Lung (tissue), 12 donors: ENCODE data around the gene DIP2C. TPM values are rescaled to one million over a fixed set of nuclear protein-coding genes. Genes with fewer than 3 reads are reported as not detected.
"Not testable (repeated sequence)": the region's sequence is repeated elsewhere in the genome, so short reads cannot be mapped to it uniquely, and the experiment has no call there.

Source experiments
- ATAC-seq: fragments of 200-7000 bp; cut with Tn5 transposase; one replicate; pipeline ENCODE4 v1.9.1; 2020; ENCODE audit warnings: moderate number of reproducible peaks; ENCODE audit not compliant: insufficient read depth, low FRiP score
- DNase-seq, 3 donors: peaks; one replicate each; pipeline ENCODE4 v3.0.0-alpha.2; 2013 to 2017
- H3K27ac ChIP-seq, 2 donors: one replicate each; pipeline ENCODE4 v1.5.1; 2013; ENCODE audit warnings: mild to moderate bottlenecking in 2 of 2, moderate library complexity in 2 of 2, control low read depth in 1 of 2, inconsistent platforms in 1 of 2, low read depth in 1 of 2, low read length in 1 of 2
- H3K27me3 ChIP-seq, 3 donors: one replicate each; pipeline ENCODE4 v1.5.1; 2013; ENCODE audit warnings: low read length in 2 of 3; ENCODE audit not compliant: control insufficient read depth in 3 of 3, insufficient read depth in 3 of 3
- H3K36me3 ChIP-seq, 4 donors: one replicate each; pipeline ENCODE4 v1.5.1; 2013; ENCODE audit warnings: low read length in 4 of 4, mild to moderate bottlenecking in 1 of 4, moderate library complexity in 1 of 4; ENCODE audit not compliant: control insufficient read depth in 4 of 4, insufficient read depth in 4 of 4
- H3K4me1 ChIP-seq, 5 donors: one replicate each; pipeline ENCODE4 v1.5.1; 2013; ENCODE audit warnings: low read length in 5 of 5, mild to moderate bottlenecking in 2 of 5, moderate library complexity in 1 of 5; ENCODE audit not compliant: control insufficient read depth in 5 of 5, insufficient read depth in 5 of 5
- H3K4me3 ChIP-seq: one replicate; pipeline ENCODE4 v1.5.1; 2013; ENCODE audit warnings: mild to moderate bottlenecking, control low read depth, moderate library complexity
- H3K9ac ChIP-seq, 2 donors: one replicate each; pipeline ENCODE4 v1.5.1; 2013; ENCODE audit warnings: low read length in 2 of 2, control low read depth in 1 of 2; ENCODE audit not compliant: insufficient read depth in 1 of 2
- H3K9me3 ChIP-seq, 4 donors: one replicate each; pipeline ENCODE4 v1.5.1; 2013; ENCODE audit warnings: low read length in 3 of 4, mild to moderate bottlenecking in 1 of 4, moderate library complexity in 1 of 4; ENCODE audit not compliant: control insufficient read depth in 4 of 4, insufficient read depth in 3 of 4
- CTCF ChIP-seq: IDR thresholded peaks from 2 replicates; pipeline ENCODE4 v1.5.1; 2012; ENCODE audit warnings: mild to moderate bottlenecking; ENCODE audit errors: control extremely low read depth, extremely low read depth
- WGBS, 2 donors: extraction: QIAGEN DNeasy Blood & Tissue Kit; methylation state at CpG; one replicate each; pipeline ENCODE4 v1.1.7; 2013; 5-methylcytosine and 5-hydroxymethylcytosine counted together
- polyA plus RNA-seq, 2 donors: library from polyadenylated mRNA; stranded (reverse); fragments of 200-250 nt; gene quantifications; one replicate each; pipeline ENCODE4 v1.2.1, GENCODE V29; 2013
- total RNA-seq, 2 donors: library from RNA; depleted of rRNA in 1 of 2; stranded (reverse); fragments of >200 nt in 1 of 2; gene quantifications; one replicate each; pipeline ENCODE4 v1.2.1, GENCODE V29; 2014 to 2021
- donor health status: control.
- donor health status: control.
- donor health status: Bipolar disorder and iron deficiency.
- donor health status: healthy.
- donor health status: DM: yes; HTN: yes; CAD: no.

The DIP2C gene
- total and polyA plus RNA-seq, 4 donors: 3.6 to 20.0 (median 9.5) TPM

GRCh38 chr10:269440-270074 is 419.9 kb downstream of the DIP2C start:
- Histone ChIP-seq H3K9me3 (no peaks in the 10 kb centered on the region), H3K36me3 (peaks cover 0 to 6% (median 0%) of the 10 kb centered on the region in 4 donors), H3K9ac (no peak overlapping the region), H3K4me1 (no peaks in the 10 kb centered on the region), H3K27ac (no peak overlapping the region), H3K27me3 (no peaks in the 10 kb centered on the region), H3K4me3 (no peak overlapping the region)
- TF ChIP-seq CTCF: no peak
- no peak for ATAC-seq
- 78 to 80% methylated on average over 10 of the region's 10 CpGs for WGBS, 2 donors
- no peak for DNase-seq

- Histone ChIP-seq H3K4me1 (no peaks in the 10 kb centered on the region), H3K4me3 (no peak overlapping the region), H3K9ac (no peak overlapping the region), H3K36me3 (no peaks in the 10 kb centered on the region), H3K27ac (no peak overlapping the region), H3K27me3 (no peaks in the 10 kb centered on the region), H3K9me3 (no peaks in the 10 kb centered on the region)
- no peak for TF ChIP-seq CTCF
- 86 to 92% methylated on average over 11 of the region's 11 CpGs for WGBS, 2 donors
- no peak for ATAC-seq
- DNase-seq: no peak
Measured at GRCh38 chr10:267705-268104, 421.8 kb downstream of the DIP2C start.

- 59 to 61% methylated on average over 8 of the region's 8 CpGs for WGBS, 2 donors
- no peaks in the 10 kb centered on the region for H3K9me3 ChIP-seq
- no peak for ATAC-seq
Measured at GRCh38 chr10:266974-267425, 422.5 kb downstream of the DIP2C start.

GRCh38 chr10:265816-266588 is 423.5 kb downstream of the DIP2C start:
- H3K9me3 ChIP-seq, H3K4me1 ChIP-seq, DNase-seq, H3K27ac ChIP-seq, H3K4me3 ChIP-seq, ATAC-seq, H3K36me3 ChIP-seq, H3K27me3 ChIP-seq, H3K9ac ChIP-seq: not testable (repeated sequence)
- WGBS, 2 donors: 65 to 79% methylated on average over 3 to 5 of the region's 5 CpGs

More at GRCh38 chr10:266974-267425, 422.5 kb downstream of the DIP2C start:
- Histone ChIP-seq H3K36me3 (no peaks in the 10 kb centered on the region), H3K27ac (no peak overlapping the region), H3K4me3 (no peak overlapping the region), H3K27me3 (no peaks in the 10 kb centered on the region), H3K9ac (no peak overlapping the region), H3K4me1 (no peaks in the 10 kb centered on the region)
- no peak for DNase-seq
- no peak for TF ChIP-seq CTCF

- H3K4me3 ChIP-seq, H3K9me3 ChIP-seq, H3K27ac ChIP-seq, H3K27me3 ChIP-seq, H3K9ac ChIP-seq, H3K36me3 ChIP-seq, ATAC-seq, H3K4me1 ChIP-seq, DNase-seq: not testable (repeated sequence)
- WGBS, 2 donors: 89 to 93% methylated on average over 6 of the region's 6 CpGs
Measured at GRCh38 chr10:265074-265440, 424.4 kb downstream of the DIP2C start.
